Mammary epithelial cell (primary cell): Measurements from ENCODE around the gene FBXL17.

Experiments used
- EZH2 ChIP-seq: IDR thresholded peaks from 2 replicates; pipeline ENCODE4 v1.6.1; 2012; ENCODE audit warnings: low read length, inconsistent platforms, borderline replicate concordance
- TF ChIP-seq, protein P1 (sequence below), 2 donors: IDR thresholded peaks in 1 of 2; conservative IDR thresholded peaks in 1 of 2; 2 replicates each; pipeline ENCODE4 v1.5.1; 2011 to 2012; ENCODE audit warnings: inconsistent platforms in 2 of 2, low read length in 2 of 2, mild to moderate bottlenecking in 2 of 2, control low read depth in 1 of 2, low read depth in 1 of 2; ENCODE audit not compliant: insufficient read depth in 1 of 2; ENCODE audit errors: extremely low read depth in 1 of 2

- TF ChIP-seq, protein P1, sequence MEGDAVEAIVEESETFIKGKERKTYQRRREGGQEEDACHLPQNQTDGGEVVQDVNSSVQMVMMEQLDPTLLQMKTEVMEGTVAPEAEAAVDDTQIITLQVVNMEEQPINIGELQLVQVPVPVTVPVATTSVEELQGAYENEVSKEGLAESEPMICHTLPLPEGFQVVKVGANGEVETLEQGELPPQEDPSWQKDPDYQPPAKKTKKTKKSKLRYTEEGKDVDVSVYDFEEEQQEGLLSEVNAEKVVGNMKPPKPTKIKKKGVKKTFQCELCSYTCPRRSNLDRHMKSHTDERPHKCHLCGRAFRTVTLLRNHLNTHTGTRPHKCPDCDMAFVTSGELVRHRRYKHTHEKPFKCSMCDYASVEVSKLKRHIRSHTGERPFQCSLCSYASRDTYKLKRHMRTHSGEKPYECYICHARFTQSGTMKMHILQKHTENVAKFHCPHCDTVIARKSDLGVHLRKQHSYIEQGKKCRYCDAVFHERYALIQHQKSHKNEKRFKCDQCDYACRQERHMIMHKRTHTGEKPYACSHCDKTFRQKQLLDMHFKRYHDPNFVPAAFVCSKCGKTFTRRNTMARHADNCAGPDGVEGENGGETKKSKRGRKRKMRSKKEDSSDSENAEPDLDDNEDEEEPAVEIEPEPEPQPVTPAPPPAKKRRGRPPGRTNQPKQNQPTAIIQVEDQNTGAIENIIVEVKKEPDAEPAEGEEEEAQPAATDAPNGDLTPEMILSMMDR (conservative IDR thresholded peaks at IDR 0.05 in 1 of 2, IDR thresholded peaks at IDR 0.05 in 1 of 2; ENCODE audit: extremely low read depth in 1 of 2, insufficient read depth in 1 of 2, low read depth in 1 of 2, low read length in 2 of 2), result no peak
- no peak for TF ChIP-seq EZH2
These were observed 513.1 kb downstream of the FBXL17 start for GRCh38 chr5:107868650-107869409.
